ENCODE results near the gene TMPO.

DNA sequence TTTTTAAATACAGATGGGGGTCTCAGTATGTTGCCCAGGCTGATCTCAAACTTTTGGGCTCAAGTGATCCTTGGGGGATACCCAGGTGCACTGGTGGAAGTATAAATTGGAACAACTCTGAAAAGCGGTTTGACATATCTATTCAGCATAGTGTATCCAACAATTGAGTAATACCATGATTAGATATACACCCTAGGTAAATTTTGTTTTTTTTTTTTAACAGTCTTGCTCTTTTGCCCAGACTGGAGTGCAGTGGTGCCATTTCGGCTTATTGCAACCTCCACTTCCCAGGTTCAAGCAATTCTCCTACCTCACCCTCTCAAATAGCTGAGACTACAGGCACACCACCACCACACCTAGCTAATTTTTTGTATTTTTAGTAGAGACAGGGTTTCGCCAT is 46.5 kb downstream of the TMPO start:
- TF ChIP-seq, protein P1, sequence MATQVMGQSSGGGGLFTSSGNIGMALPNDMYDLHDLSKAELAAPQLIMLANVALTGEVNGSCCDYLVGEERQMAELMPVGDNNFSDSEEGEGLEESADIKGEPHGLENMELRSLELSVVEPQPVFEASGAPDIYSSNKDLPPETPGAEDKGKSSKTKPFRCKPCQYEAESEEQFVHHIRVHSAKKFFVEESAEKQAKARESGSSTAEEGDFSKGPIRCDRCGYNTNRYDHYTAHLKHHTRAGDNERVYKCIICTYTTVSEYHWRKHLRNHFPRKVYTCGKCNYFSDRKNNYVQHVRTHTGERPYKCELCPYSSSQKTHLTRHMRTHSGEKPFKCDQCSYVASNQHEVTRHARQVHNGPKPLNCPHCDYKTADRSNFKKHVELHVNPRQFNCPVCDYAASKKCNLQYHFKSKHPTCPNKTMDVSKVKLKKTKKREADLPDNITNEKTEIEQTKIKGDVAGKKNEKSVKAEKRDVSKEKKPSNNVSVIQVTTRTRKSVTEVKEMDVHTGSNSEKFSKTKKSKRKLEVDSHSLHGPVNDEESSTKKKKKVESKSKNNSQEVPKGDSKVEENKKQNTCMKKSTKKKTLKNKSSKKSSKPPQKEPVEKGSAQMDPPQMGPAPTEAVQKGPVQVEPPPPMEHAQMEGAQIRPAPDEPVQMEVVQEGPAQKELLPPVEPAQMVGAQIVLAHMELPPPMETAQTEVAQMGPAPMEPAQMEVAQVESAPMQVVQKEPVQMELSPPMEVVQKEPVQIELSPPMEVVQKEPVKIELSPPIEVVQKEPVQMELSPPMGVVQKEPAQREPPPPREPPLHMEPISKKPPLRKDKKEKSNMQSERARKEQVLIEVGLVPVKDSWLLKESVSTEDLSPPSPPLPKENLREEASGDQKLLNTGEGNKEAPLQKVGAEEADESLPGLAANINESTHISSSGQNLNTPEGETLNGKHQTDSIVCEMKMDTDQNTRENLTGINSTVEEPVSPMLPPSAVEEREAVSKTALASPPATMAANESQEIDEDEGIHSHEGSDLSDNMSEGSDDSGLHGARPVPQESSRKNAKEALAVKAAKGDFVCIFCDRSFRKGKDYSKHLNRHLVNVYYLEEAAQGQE (IDR thresholded peaks at IDR 0.05; ENCODE audit: insufficient read depth in 1 of 2, low read depth in 2 of 2, low read length in 2 of 2), result no peak
- TF ChIP-seq TAF1 (IDR thresholded peaks at IDR 0.05; ENCODE audit: borderline replicate concordance, insufficient read depth, low read length) (no peak), POLR2AphosphoS5 (IDR thresholded peaks at IDR 0.05; ENCODE audit: low read depth, low read length) (no peak), SIN3A (IDR thresholded peaks at IDR 0.05; ENCODE audit: borderline replicate concordance, insufficient read depth, low read length) (no peak), FOXP2 (optimal IDR thresholded peaks at IDR 0.05; ENCODE audit: borderline replicate concordance, extremely low read depth, extremely low read length, insufficient read depth) (no peak)

Data from PFSK-1 (cell line).